Measurements from ENCODE around the gene EFCAB14. TPM values are rescaled to one million over a fixed set of nuclear protein-coding genes. Genes with fewer than 3 reads are reported as not detected.

Gene EFCAB14
- total and polyA plus RNA-seq, 7 donors, result 21.1 to 63.3 (median 52.0) TPM

Other genes with a start within 250 kb of the EFCAB14 start
- gene DMBX1, start 229.3 kb downstream of the EFCAB14 start, total RNA-seq, result not detected
- not detected for gene DMBX1, start 229.3 kb downstream of the EFCAB14 start, polyA plus RNA-seq
- not detected for gene KNCN, start 167.5 kb downstream of the EFCAB14 start, total RNA-seq
- gene KNCN, start 167.5 kb downstream of the EFCAB14 start, polyA plus RNA-seq, result not detected
- gene MKNK1, start 114.8 kb downstream of the EFCAB14 start, total RNA-seq, result 10 to 100 TPM; 32.2 to 46.7 (median 39.9) TPM
- gene MKNK1, start 114.8 kb downstream of the EFCAB14 start, polyA plus RNA-seq, result 10 to 100 TPM; 19.3 to 52.6 (median 23.8) TPM
- gene MOB3C, start 102.3 kb downstream of the EFCAB14 start, total RNA-seq, result 10 to 100 TPM; 12.1 to 36.3 (median 28.5) TPM
- 10 to 100 TPM in 2 of 3 donors, 1 to 10 TPM in 1; 8.7 to 17.9 (median 13.4) TPM for gene MOB3C, start 102.3 kb downstream of the EFCAB14 start, polyA plus RNA-seq
- 100 to 1,000 TPM in 3 of 4 donors, 10 to 100 TPM in 1; 98.3 to 114 (median 107) TPM for gene ATPAF1, start 50.8 kb downstream of the EFCAB14 start, total RNA-seq
- 100 to 1,000 TPM in 1 of 3 donors, 10 to 100 TPM in 2; 60.9 to 156 (median 82.0) TPM for gene ATPAF1, start 50.8 kb downstream of the EFCAB14 start, polyA plus RNA-seq
- gene TEX38, start 47.3 kb downstream of the EFCAB14 start, total RNA-seq, result not detected
- under 1 TPM in 1 of 3 donors, not detected in 2; 0.08 TPM for gene TEX38, start 47.3 kb downstream of the EFCAB14 start, polyA plus RNA-seq
- 10 to 100 TPM in 2 of 4 donors, 1 to 10 TPM in 1, under 1 TPM in 1; 0.15 to 37.4 (median 15.5) TPM for gene CYP4B1, start 79.9 kb upstream of the EFCAB14 start, total RNA-seq
- gene CYP4B1, start 79.9 kb upstream of the EFCAB14 start, polyA plus RNA-seq, result 10 to 100 TPM; 20.3 to 34.5 (median 30.2) TPM
- not detected for gene CYP4A11, start 222.4 kb upstream of the EFCAB14 start, total RNA-seq
- gene CYP4A11, start 222.4 kb upstream of the EFCAB14 start, polyA plus RNA-seq, result under 1 TPM in 1 of 3 donors, not detected in 2; 0.01 TPM

Measured in psoas muscle (tissue), 7 donors.